IPS-NIHi7 (cell line): ENCODE data around the gene SLC27A1.
A peak's percentile ranks its signal among the peaks of the same experiment; 100 is the strongest.
"Not testable (repeated sequence)": the region's sequence is repeated elsewhere in the genome, so short reads cannot be mapped to it uniquely, and the experiment has no call there.

Experiments used
- DNase-seq: peaks from one replicate; pipeline ENCODE4 v3.0.0; 2012; ENCODE audit warnings: mixed read lengths; ENCODE audit errors: extremely low spot score

The SLC27A1 gene

GRCh38 chr19:17510220-17510993 lies 40.1 kb downstream of the SLC27A1 start:
- no peak for DNase-seq

GRCh38 chr19:17511724-17512573 lies 41.6 kb downstream of the SLC27A1 start:
- DNase-seq, result peak; percentile 85

- DNase-seq, result no peak
Observed at GRCh38 chr19:17512574-17512939, 42.2 kb downstream of the SLC27A1 start.

DNA sequence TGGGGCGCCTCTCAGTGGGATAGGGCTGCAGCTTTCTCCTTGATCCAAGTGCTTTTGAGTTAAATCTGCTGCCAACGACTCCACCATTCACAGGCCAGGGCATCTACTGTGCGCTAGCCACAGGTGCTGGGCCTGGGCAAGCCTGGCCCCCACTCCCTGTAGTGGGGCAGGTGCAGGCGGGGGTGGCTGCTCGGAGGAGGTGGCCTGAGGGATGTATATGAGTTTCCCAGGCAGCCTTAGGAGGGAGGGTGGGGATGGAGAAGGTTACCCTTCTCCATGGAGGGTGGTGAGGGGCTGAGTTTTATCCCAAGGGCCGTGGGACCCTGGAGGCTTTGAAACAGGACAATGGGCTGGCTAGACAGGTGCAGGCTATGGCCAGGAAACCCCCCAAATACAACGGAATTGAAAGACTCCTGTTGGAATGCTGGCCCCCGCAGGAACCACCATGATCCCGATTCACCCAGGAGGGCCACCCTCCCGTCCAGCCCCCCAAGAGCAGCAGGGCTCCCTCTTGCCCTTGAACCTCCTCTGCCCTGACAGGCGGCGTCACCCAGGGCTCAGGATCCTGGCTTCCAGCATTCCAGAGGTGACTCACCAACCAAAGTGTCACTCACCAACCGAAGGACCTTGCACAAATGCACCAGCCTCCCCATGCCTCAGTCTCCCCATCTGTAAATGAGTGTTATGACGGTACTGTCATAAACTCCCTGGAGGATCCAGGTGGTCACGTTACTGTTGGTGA lies 45.3 kb downstream of the SLC27A1 start:
- peak; percentile 2 for DNase-seq

DNA sequence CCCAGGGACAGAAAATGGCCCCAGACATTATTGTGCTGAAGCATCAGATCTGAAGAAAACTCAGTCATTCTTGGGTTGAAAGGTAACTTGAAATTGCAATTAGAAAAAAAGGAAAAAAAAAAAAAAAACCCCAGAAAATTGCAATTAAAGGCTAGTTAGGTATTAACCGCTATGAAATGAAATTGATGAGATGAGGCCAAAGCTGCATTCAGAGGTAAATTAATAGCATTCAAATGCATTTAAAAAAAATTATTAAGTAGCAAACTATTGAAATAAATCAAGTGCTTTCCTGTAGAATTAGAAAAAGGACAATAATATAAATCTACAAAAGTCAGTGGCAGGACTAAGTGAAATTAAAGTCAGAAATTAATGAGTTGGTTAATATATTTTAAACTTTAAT lies 47.6 kb downstream of the SLC27A1 start:
- DNase-seq, result no peak

GRCh38 chr19:17518654-17519053 lies 48.3 kb downstream of the SLC27A1 start:
- not testable (repeated sequence) for DNase-seq

DNA sequence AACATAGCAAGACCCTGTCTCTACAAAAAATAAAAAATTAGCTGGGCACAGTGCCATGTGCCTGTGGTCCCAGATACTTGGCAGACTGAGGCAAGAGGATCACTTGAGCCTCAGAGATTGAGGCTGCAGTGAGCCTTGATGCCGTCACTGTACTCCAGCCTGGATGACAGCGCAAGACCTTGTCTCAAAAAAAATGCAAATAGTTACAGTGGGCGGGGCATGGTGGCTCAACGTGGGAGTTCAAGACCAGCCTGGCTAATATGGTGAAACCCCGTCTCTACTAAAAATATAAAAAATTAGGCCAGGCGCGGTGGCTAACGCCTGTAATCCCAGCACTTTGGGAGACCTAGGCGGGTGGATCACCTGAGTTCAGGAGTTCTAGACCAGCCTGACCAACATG lies 49.6 kb downstream of the SLC27A1 start:
- DNase-seq, result no peak

GRCh38 chr19:17520865-17521264 lies 50.5 kb downstream of the SLC27A1 start:
- no peak for DNase-seq

GRCh38 chr19:17522988-17523872 lies 52.9 kb downstream of the SLC27A1 start:
- no peak for DNase-seq

GRCh38 chr19:17524651-17525050 lies 54.3 kb downstream of the SLC27A1 start:
- DNase-seq, result no peak

- DNase-seq, result no peak
Observed at GRCh38 chr19:17525141-17525540, 54.8 kb downstream of the SLC27A1 start.

DNA sequence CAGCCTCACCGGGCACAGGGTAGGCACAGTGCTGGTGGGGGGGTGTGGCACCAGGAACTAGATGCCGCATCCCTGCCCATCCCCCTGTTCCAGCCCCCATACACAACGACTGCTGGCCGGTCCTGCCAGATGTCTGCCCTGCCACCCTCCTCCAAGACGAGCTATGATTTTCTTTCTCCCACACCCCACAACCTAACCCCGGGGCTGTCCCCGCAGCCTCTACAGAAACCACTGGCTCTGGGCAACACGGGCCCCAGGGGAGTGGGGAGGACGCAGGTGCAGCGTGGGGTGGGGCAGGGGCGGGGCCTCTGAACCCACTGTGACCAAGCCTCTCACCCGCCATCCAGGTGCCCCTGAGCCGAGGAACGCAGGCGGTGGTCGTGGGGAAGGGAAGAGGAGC lies 56.6 kb downstream of the SLC27A1 start:
- no peak for DNase-seq

- DNase-seq, result no peak
Observed at GRCh38 chr19:17527326-17527725, 57.0 kb downstream of the SLC27A1 start.

DNA sequence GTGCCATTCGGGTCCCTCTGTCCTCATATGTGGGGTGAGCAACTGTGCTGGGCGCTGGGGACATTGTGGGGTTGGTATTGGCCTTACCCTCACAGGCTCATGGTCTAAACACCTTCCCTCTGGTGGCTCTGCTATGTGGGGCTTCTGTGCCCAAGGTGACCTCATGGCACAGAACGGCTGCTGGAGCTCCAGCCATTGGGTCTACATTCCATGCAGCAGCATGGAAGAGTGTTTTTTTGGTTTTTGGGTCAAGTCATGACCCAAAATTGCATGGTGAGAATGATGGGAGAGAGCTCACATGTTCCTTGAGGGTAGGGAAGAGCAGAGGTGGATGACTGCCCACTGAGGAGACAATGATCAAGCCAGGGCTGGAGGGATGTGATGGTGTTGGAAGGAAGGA lies 58.3 kb downstream of the SLC27A1 start:
- DNase-seq, result no peak

GRCh38 chr19:17529239-17530158 lies 59.2 kb downstream of the SLC27A1 start:
- DNase-seq, result no peak

DNA sequence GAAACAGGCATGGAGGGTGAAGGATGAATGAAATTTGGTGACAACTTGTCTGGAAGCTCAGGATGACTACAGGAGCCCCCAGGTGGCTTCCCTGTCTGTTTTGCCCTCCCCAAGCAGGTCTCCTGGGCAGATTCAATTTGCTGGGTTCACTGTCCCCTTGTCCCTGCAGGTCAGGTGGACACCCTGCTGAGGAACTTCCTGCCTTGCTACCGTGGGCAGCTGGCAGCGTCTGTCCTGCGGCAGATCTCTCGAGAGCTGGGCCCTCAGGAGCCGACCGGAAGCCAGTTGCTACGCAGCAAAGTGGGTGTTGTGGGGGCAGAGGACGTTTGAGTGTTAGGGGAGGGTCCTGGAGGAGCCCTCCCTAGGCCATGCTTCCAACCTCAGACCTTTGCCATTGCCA lies 60.3 kb downstream of the SLC27A1 start:
- peak; percentile 65 for DNase-seq

GRCh38 chr19:17532116-17532515 lies 61.8 kb downstream of the SLC27A1 start:
- DNase-seq, result no peak

DNA sequence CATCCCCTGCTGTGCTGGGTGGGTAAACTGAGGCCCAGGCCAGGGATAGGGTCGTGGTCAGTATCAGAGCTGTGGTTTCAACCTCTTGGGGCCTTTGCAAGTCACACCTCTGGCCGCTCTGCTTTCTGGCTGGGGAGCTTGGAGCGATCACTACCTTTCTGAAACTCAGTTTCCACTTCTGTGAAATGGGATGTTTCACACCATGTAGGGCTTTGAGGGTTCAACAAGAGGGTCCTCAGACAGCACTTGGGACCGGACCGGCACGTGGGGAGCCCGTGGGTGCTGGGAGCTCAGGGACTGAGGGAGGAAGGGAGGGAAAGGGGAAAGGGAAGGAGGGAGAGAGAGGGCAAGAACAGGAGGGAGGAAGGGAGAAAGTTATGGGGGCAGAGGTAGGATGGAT lies 62.2 kb downstream of the SLC27A1 start:
- DNase-seq, result no peak

- DNase-seq, result no peak
Observed at GRCh38 chr19:17534767-17535166, 64.4 kb downstream of the SLC27A1 start.

DNA sequence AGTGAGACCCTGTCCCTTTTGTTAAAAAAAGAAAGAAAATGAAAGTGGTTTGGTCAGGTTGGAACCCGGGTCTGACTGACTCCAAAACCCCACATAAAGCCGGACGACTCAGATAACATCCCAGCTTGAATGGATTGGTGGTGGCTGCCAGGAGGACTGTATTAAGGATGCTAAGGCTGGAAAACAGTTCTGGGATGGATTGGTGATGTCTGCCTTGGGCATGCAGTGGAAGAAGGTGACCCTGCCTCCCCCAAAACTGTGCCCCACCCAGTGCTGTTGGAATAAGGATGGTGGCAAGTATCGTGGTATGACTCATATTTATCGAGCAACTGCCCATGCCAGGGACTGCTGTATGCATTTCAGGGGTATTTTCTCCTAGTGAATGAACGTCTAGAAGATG lies 66.6 kb downstream of the SLC27A1 start:
- no peak for DNase-seq
